Transverse colon (tissue), 4 donors: ENCODE data around the gene SCART1.

Experiments used
- POLR2A ChIP-seq: fragments of 450-650 bp; IDR thresholded peaks from one replicate; pipeline ENCODE4 v1.6.1; 2016; ENCODE audit warnings: antibody characterized with exemption, mild to moderate bottlenecking, moderate library complexity
- POLR2AphosphoS5 ChIP-seq, 3 donors: sonication (generic); formaldehyde crosslinking; IDR thresholded peaks; one replicate each; pipeline ENCODE4 v1.6.1; 2016; ENCODE audit warnings: antibody characterized with exemption in 3 of 3
- TF ChIP-seq, protein P1 (sequence below), 5 experiments: fragments of 200-600 bp in 3 of 5; fragments of 450-650 bp in 2 of 5; sonication (generic) in 3 of 5; IDR thresholded peaks; 1 replicate in 2 of 5; 2 replicates in 3 of 5; pipeline ENCODE4 v1.5.1; 2016 to 2017; ENCODE audit warnings: antibody characterized with exemption in 5 of 5, inconsistent platforms in 3 of 5, mild to moderate bottlenecking in 2 of 5, moderate library complexity in 1 of 5

DNA sequence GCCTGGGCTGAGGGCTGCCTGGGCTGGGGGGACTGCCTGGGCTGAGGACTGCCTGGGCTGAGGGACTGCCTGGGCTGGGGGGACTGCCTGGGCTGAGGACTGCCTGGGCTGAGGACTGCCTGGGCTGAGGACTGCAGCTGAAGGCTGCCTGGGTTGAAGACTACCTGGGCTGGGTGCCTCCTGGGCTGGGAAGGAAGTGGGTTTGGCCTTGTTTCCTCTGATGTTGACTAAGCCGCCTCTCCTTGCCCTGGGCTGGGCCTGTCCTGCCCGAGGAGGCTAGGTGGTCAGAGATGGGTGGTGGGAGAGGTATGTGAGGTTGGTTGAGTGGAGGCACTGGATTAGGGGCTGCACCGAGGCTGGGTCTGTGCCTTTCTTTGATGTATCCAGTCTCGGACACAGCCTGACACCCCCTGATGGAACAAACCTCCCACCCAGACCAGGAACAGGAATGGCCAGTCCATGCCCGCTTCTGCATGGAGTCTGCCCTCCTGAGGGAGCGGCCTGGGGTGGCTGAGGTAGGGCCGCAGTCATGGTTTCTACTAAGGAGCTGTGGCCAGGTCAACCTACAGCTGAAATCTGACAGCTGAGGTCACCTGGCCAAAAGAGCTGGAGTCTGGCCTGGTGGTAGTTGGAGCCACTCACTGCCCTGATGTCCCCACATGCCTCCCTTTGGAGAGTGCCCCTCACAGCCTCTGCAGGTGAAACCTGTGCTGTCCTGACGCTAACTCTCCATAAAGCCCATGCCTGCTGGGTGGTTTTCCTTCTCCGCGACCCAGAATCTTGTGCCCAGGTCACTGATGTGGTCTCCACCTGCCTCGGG is 22.3 kb downstream of the SCART1 start:
- TF ChIP-seq, protein P1, sequence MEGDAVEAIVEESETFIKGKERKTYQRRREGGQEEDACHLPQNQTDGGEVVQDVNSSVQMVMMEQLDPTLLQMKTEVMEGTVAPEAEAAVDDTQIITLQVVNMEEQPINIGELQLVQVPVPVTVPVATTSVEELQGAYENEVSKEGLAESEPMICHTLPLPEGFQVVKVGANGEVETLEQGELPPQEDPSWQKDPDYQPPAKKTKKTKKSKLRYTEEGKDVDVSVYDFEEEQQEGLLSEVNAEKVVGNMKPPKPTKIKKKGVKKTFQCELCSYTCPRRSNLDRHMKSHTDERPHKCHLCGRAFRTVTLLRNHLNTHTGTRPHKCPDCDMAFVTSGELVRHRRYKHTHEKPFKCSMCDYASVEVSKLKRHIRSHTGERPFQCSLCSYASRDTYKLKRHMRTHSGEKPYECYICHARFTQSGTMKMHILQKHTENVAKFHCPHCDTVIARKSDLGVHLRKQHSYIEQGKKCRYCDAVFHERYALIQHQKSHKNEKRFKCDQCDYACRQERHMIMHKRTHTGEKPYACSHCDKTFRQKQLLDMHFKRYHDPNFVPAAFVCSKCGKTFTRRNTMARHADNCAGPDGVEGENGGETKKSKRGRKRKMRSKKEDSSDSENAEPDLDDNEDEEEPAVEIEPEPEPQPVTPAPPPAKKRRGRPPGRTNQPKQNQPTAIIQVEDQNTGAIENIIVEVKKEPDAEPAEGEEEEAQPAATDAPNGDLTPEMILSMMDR (IDR thresholded peaks at IDR 0.05), result no peak
- no peak for TF ChIP-seq POLR2AphosphoS5 (IDR thresholded peaks at IDR 0.05)
- no peak for TF ChIP-seq POLR2A
